Spleen (tissue), 7 donors: ENCODE results near the gene PCNX3.
A peak's percentile ranks its signal among the peaks of the same experiment; 100 is the strongest.

Source experiments
- POLR2AphosphoS5 ChIP-seq, 3 donors: sonication (generic); formaldehyde crosslinking; IDR thresholded peaks; one replicate each; pipeline ENCODE4 v1.5.1; 2017; ENCODE audit warnings: antibody characterized with exemption in 3 of 3
- TF ChIP-seq, protein P1 (sequence below), 11 experiments: fragments of 200-600 bp in 7 of 11; fragments of 450-650 bp in 4 of 11; sonication (generic) in 4 of 11; IDR thresholded peaks in 8 of 11; conservative IDR thresholded peaks in 3 of 11; 1 replicate in 7 of 11; 2 replicates in 4 of 11; pipeline versions ENCODE4 v1.4.0 to v1.8.0; 2016 to 2021; ENCODE audit warnings: antibody characterized with exemption in 11 of 11, inconsistent platforms in 4 of 11, mild to moderate bottlenecking in 1 of 11
- donor health status: DM: no; HTN: no; CAD: no; lungs with moderate emphysema.
- donor health status: DM: no; HTN: no; CAD: no.
- donor health status: DM: no; HTN: no; CAD: no.

DNA sequence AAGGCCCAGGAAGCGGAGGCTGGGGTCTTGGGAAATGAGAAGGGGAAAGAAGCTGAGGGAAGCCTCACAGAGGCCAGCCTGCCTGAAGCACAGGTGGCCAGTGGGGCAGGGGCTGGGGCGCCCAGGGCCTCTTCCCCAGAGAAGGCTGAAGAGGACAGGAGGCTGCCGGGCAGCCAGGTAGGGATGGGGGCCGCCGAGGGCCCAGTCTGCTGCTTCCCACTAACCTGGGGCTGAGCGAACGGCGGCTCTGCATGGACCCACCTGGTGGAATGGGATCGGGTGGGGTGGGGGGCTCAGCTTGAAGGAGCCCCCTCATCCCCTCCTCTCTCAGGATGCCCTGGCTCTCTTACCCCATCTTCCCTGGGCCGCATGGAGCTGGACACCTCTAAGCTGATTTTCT is 32.0 kb upstream of the PCNX3 start:
- TF ChIP-seq, protein P1, sequence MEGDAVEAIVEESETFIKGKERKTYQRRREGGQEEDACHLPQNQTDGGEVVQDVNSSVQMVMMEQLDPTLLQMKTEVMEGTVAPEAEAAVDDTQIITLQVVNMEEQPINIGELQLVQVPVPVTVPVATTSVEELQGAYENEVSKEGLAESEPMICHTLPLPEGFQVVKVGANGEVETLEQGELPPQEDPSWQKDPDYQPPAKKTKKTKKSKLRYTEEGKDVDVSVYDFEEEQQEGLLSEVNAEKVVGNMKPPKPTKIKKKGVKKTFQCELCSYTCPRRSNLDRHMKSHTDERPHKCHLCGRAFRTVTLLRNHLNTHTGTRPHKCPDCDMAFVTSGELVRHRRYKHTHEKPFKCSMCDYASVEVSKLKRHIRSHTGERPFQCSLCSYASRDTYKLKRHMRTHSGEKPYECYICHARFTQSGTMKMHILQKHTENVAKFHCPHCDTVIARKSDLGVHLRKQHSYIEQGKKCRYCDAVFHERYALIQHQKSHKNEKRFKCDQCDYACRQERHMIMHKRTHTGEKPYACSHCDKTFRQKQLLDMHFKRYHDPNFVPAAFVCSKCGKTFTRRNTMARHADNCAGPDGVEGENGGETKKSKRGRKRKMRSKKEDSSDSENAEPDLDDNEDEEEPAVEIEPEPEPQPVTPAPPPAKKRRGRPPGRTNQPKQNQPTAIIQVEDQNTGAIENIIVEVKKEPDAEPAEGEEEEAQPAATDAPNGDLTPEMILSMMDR (IDR thresholded peaks at IDR 0.05 in 8 of 11, conservative IDR thresholded peaks at IDR 0.05 in 3 of 11): no peak
- TF ChIP-seq POLR2AphosphoS5 (IDR thresholded peaks at IDR 0.05): peak in 1 of 3 donors; percentile 17
